Heart left ventricle (tissue), 16 donors: Measurements from ENCODE around the gene NEDD9. TPM values are rescaled to one million over a fixed set of nuclear protein-coding genes. Genes with fewer than 3 reads are reported as not detected.

Experiments
- ATAC-seq, 4 donors: fragments of 200-7000 bp; cut with Tn5 transposase; one replicate each; pipeline ENCODE4 v1.9.1; 2020 to 2022; ENCODE audit warnings: moderate library complexity in 4 of 4, mild to moderate bottlenecking in 3 of 4, moderate number of reproducible peaks in 1 of 4
- DNase-seq, 5 donors: peaks; one replicate each; pipeline ENCODE4 v3.0.0-alpha.2; 2020
- H3K27ac ChIP-seq, 12 donors: fragments of 200-600 bp; sonication (generic) in 4 of 12; one replicate each; pipeline versions ENCODE4 v1.5.0 to v1.8.0; 2016 to 2022; ENCODE audit warnings: mild to moderate bottlenecking in 2 of 12
- H3K27me3 ChIP-seq, 9 donors: fragments of 200-600 bp; sonication (generic) in 2 of 9; one replicate each; pipeline versions ENCODE4 v1.5.1 to v1.8.0; 2016 to 2022; ENCODE audit warnings: mild to moderate bottlenecking in 3 of 9
- H3K36me3 ChIP-seq, 9 donors: fragments of 200-600 bp; sonication (generic) in 2 of 9; one replicate each; pipeline versions ENCODE4 v1.5.0 to v1.8.0; 2018 to 2022; ENCODE audit warnings: mild to moderate bottlenecking in 2 of 9
- H3K4me1 ChIP-seq, 12 donors: fragments of 200-600 bp; sonication (generic) in 4 of 12; one replicate each; pipeline versions ENCODE4 v1.5.0 to v1.8.0; 2016 to 2022; ENCODE audit warnings: mild to moderate bottlenecking in 3 of 12
- H3K4me3 ChIP-seq, 12 donors: fragments of 200-600 bp; sonication (generic) in 4 of 12; one replicate each; pipeline versions ENCODE4 v1.5.0 to v1.8.0; 2017 to 2022; ENCODE audit warnings: mild to moderate bottlenecking in 9 of 12, moderate library complexity in 4 of 12
- H3K9me3 ChIP-seq, 12 donors: fragments of 200-600 bp; sonication (generic) in 4 of 12; one replicate each; pipeline versions ENCODE4 v1.5.0 to v1.8.0; 2016 to 2022; ENCODE audit warnings: mild to moderate bottlenecking in 1 of 12
- CTCF ChIP-seq, 12 donors: fragments of 200-600 bp; sonication (generic) in 4 of 12; IDR thresholded peaks; one replicate each; pipeline versions ENCODE4 v1.5.0 to v1.8.0; 2018 to 2022; ENCODE audit warnings: antibody characterized with exemption in 12 of 12, mild to moderate bottlenecking in 5 of 12
- POLR2A ChIP-seq, 2 donors: fragments of 450-650 bp; IDR thresholded peaks; one replicate each; pipeline ENCODE4 v1.6.1; 2017; ENCODE audit warnings: antibody characterized with exemption in 2 of 2, mild to moderate bottlenecking in 2 of 2, moderate library complexity in 2 of 2
- WGBS, 4 donors: extraction: QIAGEN DNeasy Blood & Tissue Kit in 2 of 4; methylation state at CpG; one replicate each; pipeline versions ENCODE4 v1.1.5 to v1.1.7; 2013 to 2018; 5-methylcytosine and 5-hydroxymethylcytosine counted together
- intact Hi-C, 10 donors: fragments of 100-400 bp; cut with DNase I; formaldehyde crosslinking; loops; one replicate each; pipeline versions ENCODE4 v1.11.1 to v1.14.2; 2022
- polyA plus RNA-seq, 2 donors: library from polyadenylated mRNA; stranded (reverse); fragments of 200-250 nt; gene quantifications; one replicate each; pipeline ENCODE4 v1.2.3, GENCODE V29; 2013
- total RNA-seq, 9 donors: library from RNA; depleted of rRNA in 2 of 9; stranded (reverse); fragments of >200 nt in 2 of 9; fragmentation: NEBNext Ultra II Directional in 3 of 9; extraction: Animal tissue kit (Norgen Biotek cat#: 25700) in 3 of 9; gene quantifications; one replicate each; pipeline versions ENCODE4 v1.1.0 to v1.2.4, GENCODE V29; 2016 to 2023
- donor health status: ischemic (EF 13 %, LVEDD 7.1; RV severe dilation, severe dysfunction).
- donor health status: healthy with polysubstance abuse.
- donor health status: DM: no; HTN: yes; CAD: no.
- donor health status: DM: no; HTN: no; CAD: no.
- donor health status: ischemic (EF 25% LVEDD 6.9; RV normal size, moderate dysfunction).
- donor health status: ischemic (EF 25% LVEDD 5.7; RV mildly dilated, moderate dysfunction).
- donor health status: healthy.
- donor health status: DM: yes; HTN: yes; CAD: no.
- donor health status: ischemic (EF 35%, LVEDD 5.7; RV mildly dilated, moderate dysfunction).
- donor health status: nonischemic (EF 11% LVEDD 7.7; RV severe dilation, severe dysfunction).
- donor health status: DM: yes; HTN: yes; CAD: no.
- donor health status: PGD.
- donor health status: ischemic (EF 29% LVEDD 5.4; RV normal size, mild dysfunction).
- donor health status: nonischemic (EF 23%, LVEDD 6.1; RV moderate dilation, normal function).

Gene NEDD9
- total and polyA plus RNA-seq, 11 donors, result 10.2 to 55.7 (median 20.9) TPM

- ATAC-seq (no peak), DNase-seq (no peak)
- H3K36me3 ChIP-seq, result no peaks in the 10 kb centered on the region
- no peak overlapping the region for H3K27ac ChIP-seq
- no peak for TF ChIP-seq POLR2A (IDR thresholded peaks at IDR 0.05)
- TF ChIP-seq CTCF (IDR thresholded peaks at IDR 0.05), result no peak
- H3K27me3 ChIP-seq, result no peaks in the 10 kb centered on the region
- intact Hi-C loops, result loop anchor here in 2 of 10 donors (10.0 kb wide), 1 partner anchor 246 kb away; no protein-coding TSS in a partner anchor
- H3K4me3 ChIP-seq, result no peak overlapping the region
- H3K9me3 ChIP-seq, result peaks cover 0 to 8% (median 0%) of the 10 kb centered on the region in 12 donors
- H3K4me1 ChIP-seq, result peaks cover 4 to 32% (median 18%) of the 10 kb centered on the region in 12 donors
- WGBS, 4 donors, result 96 to 100% (median 98%) methylated on average over 3 of the region's 3 CpGs
These were observed 16.7 kb upstream of the NEDD9 start for GRCh38 chr6:11248974-11249761.

GRCh38 chr6:11246722-11247121, 14.3 kb upstream of the NEDD9 start:
- no peaks in the 10 kb centered on the region for H3K27me3 ChIP-seq
- DNase-seq (no peak), ATAC-seq (no peak)
- peaks cover 0 to 8% (median 0%) of the 10 kb centered on the region in 12 donors for H3K9me3 ChIP-seq
- WGBS, 4 donors, result 81 to 93% (median 87%) methylated on average over 6 of the region's 6 CpGs
- intact Hi-C loops, result loop anchor here in 2 of 10 donors (10.0 kb wide), 1 partner anchor 248 kb away; no protein-coding TSS in a partner anchor
- H3K27ac ChIP-seq, result no peak overlapping the region
- no peaks in the 10 kb centered on the region for H3K36me3 ChIP-seq
- no peak overlapping the region for H3K4me3 ChIP-seq
- TF ChIP-seq POLR2A (IDR thresholded peaks at IDR 0.05) (no peak), CTCF (IDR thresholded peaks at IDR 0.05) (no peak)
- H3K4me1 ChIP-seq, result peaks cover under 1 to 29% (median 8%) of the 10 kb centered on the region in 12 donors

- Histone ChIP-seq H3K4me1 (peaks cover 0 to 21% (median 0%) of the 10 kb centered on the region in 12 donors), H3K4me3 (no peak overlapping the region), H3K9me3 (peaks cover 0 to 8% (median 0%) of the 10 kb centered on the region in 12 donors), H3K36me3 (no peaks in the 10 kb centered on the region), H3K27ac (peak overlapping the region in 2 of 12 donors; percentile 2 to 11), H3K27me3 (no peaks in the 10 kb centered on the region)
- intact Hi-C loops, result loop anchor here in 2 of 10 donors (10.0 kb wide), 1 partner anchor 249 kb away; no protein-coding TSS in a partner anchor
- ATAC-seq, result no peak
- TF ChIP-seq CTCF (IDR thresholded peaks at IDR 0.05), result no peak
- TF ChIP-seq POLR2A (IDR thresholded peaks at IDR 0.05), result no peak
- WGBS, 4 donors, result 51 to 70% (median 59%) methylated on average over 9 of the region's 9 CpGs
- DNase-seq, result no peak
These were observed 13.2 kb upstream of the NEDD9 start for GRCh38 chr6:11245381-11246256.
